GM12878 (cell line): ENCODE results near the gene NLGN3. TPM values are rescaled to one million over a fixed set of nuclear protein-coding genes. Genes with fewer than 3 reads are reported as not detected.

Experiments
- ATAC-seq: fragments of 200-7000 bp; cut with Tn5 transposase; 3 replicates; pipeline ENCODE4 v1.9.1; 2020; ENCODE audit warnings: mild to moderate bottlenecking, moderate library complexity
- BruUV-seq: library from RNA; stranded (reverse); fragments of 400-500 nt; replicated peaks from 2 replicates; lab custom pipeline; 2021; lab: Mats Ljungman, UMichigan
- CTCF ChIA-PET: fragments of 300-600 bp; sonication (Branson Sonifier 250); formaldehyde crosslinking; extraction: SDS; loops from one replicate; lab custom pipeline; 2021; ENCODE audit warnings: inconsistent platforms; lab: Yijun Ruan, JAX
- POLR2A ChIA-PET: fragments of 350-600 bp; formaldehyde crosslinking; extraction: SDS; loops from one replicate; lab custom pipeline; 2021; ENCODE audit warnings: inconsistent platforms; lab: Charles Lee
- RAD21 ChIA-PET: fragments of 300-600 bp; sonication (Branson Sonifier 250); formaldehyde crosslinking; loops from one replicate; lab custom pipeline; 2023; ENCODE audit warnings: antibody characterized with exemption; ENCODE audit not compliant: unreplicated experiment; lab: Charles Lee
- SMC1A ChIA-PET: fragments of 300-600 bp; sonication (Branson Sonifier 250); formaldehyde crosslinking; loops from one replicate; lab custom pipeline; 2023; ENCODE audit not compliant: unreplicated experiment, uncharacterized antibody; lab: Charles Lee
- DNase-seq: peaks from one replicate; pipeline ENCODE4 v3.0.0-alpha.2; 2011; ENCODE audit warnings: low read depth, low spot score
- FAIRE-seq: peaks from 3 replicates; lab custom pipeline; 2011; peaks lifted over from hg19 to GRCh38; lab: Jason Lieb, UNC
- H2AFZ ChIP-seq: 2 replicates; pipeline ENCODE4 v1.6.0; 2011; ENCODE audit warnings: low read depth, low read length, control low read depth; ENCODE audit not compliant: control insufficient read depth
- H3K27ac ChIP-seq: 2 replicates; pipeline ENCODE4 v1.5.1; 2011; ENCODE audit warnings: control low read depth; ENCODE audit not compliant: control insufficient read depth, insufficient read depth
- H3K27me3 ChIP-seq, 2 experiments: replicated peaks in 1 of 2; 2 replicates each; pipeline versions ENCODE4 v1.6.0 to v1.6.1; 2011; ENCODE audit warnings: low read length in 1 of 2; ENCODE audit not compliant: control insufficient read depth in 2 of 2, insufficient read depth in 2 of 2
- H3K36me3 ChIP-seq, 2 experiments: 2 replicates each; pipeline ENCODE4 v1.5.1; 2011; ENCODE audit warnings: low read length in 1 of 2; ENCODE audit not compliant: control insufficient read depth in 2 of 2, insufficient read depth in 2 of 2
- H3K4me1 ChIP-seq: 2 replicates; pipeline ENCODE4 v1.6.1; 2011; ENCODE audit warnings: mild to moderate bottlenecking, low read length, moderate library complexity, mixed read lengths; ENCODE audit not compliant: control insufficient read depth, insufficient read depth
- H3K4me2 ChIP-seq: 2 replicates; pipeline ENCODE4 v1.6.0; 2011; ENCODE audit warnings: control low read depth; ENCODE audit not compliant: control insufficient read depth, insufficient read depth
- H3K4me3 ChIP-seq: fragments of 200-600 bp; sonication (generic); 2 replicates; pipeline ENCODE4 v1.5.1; 2016
- H3K79me2 ChIP-seq: 2 replicates; pipeline ENCODE4 v1.6.0; 2011; ENCODE audit warnings: low read length; ENCODE audit not compliant: control insufficient read depth, insufficient read depth
- H3K9ac ChIP-seq: 2 replicates; pipeline ENCODE4 v1.8.0; 2011; ENCODE audit warnings: low read length, control low read depth, mixed read lengths; ENCODE audit not compliant: control insufficient read depth, insufficient read depth
- H3K9me3 ChIP-seq: replicated peaks from 3 replicates; pipeline ENCODE4 v1.5.1; 2011; ENCODE audit warnings: mild to moderate bottlenecking, low read length; ENCODE audit not compliant: control insufficient read depth, insufficient read depth
- H4K20me1 ChIP-seq: 2 replicates; pipeline ENCODE4 v1.6.0; 2011; ENCODE audit not compliant: control insufficient read depth, insufficient read depth
- CBX3 ChIP-seq: fragments of 200-600 bp; sonication (generic); IDR thresholded peaks from 2 replicates; pipeline ENCODE4 v1.6.1; 2016; ENCODE audit warnings: low read depth, borderline replicate concordance
- CEBPB ChIP-seq, 2 experiments: fragments of 150-350 bp in 1 of 2; IDR thresholded peaks; 2 replicates each; pipeline ENCODE4 v1.6.1; 2012 to 2014; ENCODE audit warnings: low read depth in 2 of 2, low read length in 2 of 2, borderline replicate concordance in 1 of 2, inconsistent platforms in 1 of 2
- CHD1 ChIP-seq: IDR thresholded peaks from 2 replicates; pipeline ENCODE4 v1.6.1; 2012; ENCODE audit warnings: low read depth, low read length, improper control_type of control experiment
- ETV6 ChIP-seq, 2 experiments: fragments of 450-650 bp in 1 of 2; IDR thresholded peaks in 1 of 2; conservative IDR thresholded peaks in 1 of 2; 2 replicates each; pipeline ENCODE4 v1.6.1; 2014; ENCODE audit warnings: antibody characterized with exemption in 1 of 2, borderline replicate concordance in 1 of 2, low read depth in 1 of 2, mild to moderate bottlenecking in 1 of 2, moderate library complexity in 1 of 2
- HDAC6 ChIP-seq: fragments of 200-600 bp; sonication (generic); IDR thresholded peaks from one replicate; pipeline ENCODE4 v1.8.0; 2017; ENCODE audit warnings: antibody characterized with exemption; ENCODE audit not compliant: unreplicated experiment
- NFYB ChIP-seq: IDR thresholded peaks from 2 replicates; pipeline ENCODE4 v1.6.1; 2011; ENCODE audit warnings: low read depth, mild to moderate bottlenecking, low read length, improper control_type of control experiment, moderate library complexity; ENCODE audit not compliant: insufficient read depth
- RCOR1 ChIP-seq: conservative IDR thresholded peaks from 2 replicates; pipeline ENCODE4 v1.6.1; 2012; ENCODE audit warnings: low read depth, low read length, improper control_type of control experiment
- SUZ12 ChIP-seq: fragments of 200-600 bp; sonication (generic); IDR thresholded peaks from one replicate; pipeline ENCODE4 v1.6.1; 2018; ENCODE audit warnings: antibody characterized with exemption, mild to moderate bottlenecking; ENCODE audit not compliant: unreplicated experiment
- TCF3 ChIP-seq: IDR thresholded peaks from 2 replicates; pipeline ENCODE4 v1.6.1; 2012; ENCODE audit warnings: low read depth, mild to moderate bottlenecking, low read length, borderline replicate concordance; ENCODE audit not compliant: insufficient read depth
- YY1 ChIP-seq: IDR thresholded peaks from 2 replicates; pipeline ENCODE4 v1.6.1; 2011; ENCODE audit warnings: low read depth, mild to moderate bottlenecking, low read length
- WGBS: methylation state at CpG from one replicate; pipeline ENCODE4 v1.1.6; 2016; ENCODE audit warnings: low lambda C conversion rate; ENCODE audit not compliant: insufficient replicate concordance, insufficient coverage; ENCODE audit errors: missing lambda C conversion rate; 5-methylcytosine and 5-hydroxymethylcytosine counted together
- in situ Hi-C: fragments of 300-500 bp; cut with MboI; formaldehyde crosslinking; loops from 9 replicates; pipeline ENCODE4 v1.14.3; 2018; ENCODE audit warnings: mixed read lengths
- intact Hi-C: fragments of 100-400 bp; cut with micrococcal nuclease; formaldehyde crosslinking; loops from one replicate; pipeline ENCODE4 v1.14.2; 2022; ENCODE audit not compliant: unreplicated experiment
- polyA plus RNA-seq, 11 experiments: library from polyadenylated mRNA; depleted of rRNA in 4 of 11; unstranded in 6 of 11; stranded (reverse) in 5 of 11; fragments of >200 nt; fragmentation: Nextera tagmentation in 4 of 11; fragmentation: Illumina TruSeq in 1 of 11; extraction: Ambion mirVana in 4 of 11; extraction: Trizol in 1 of 11; gene quantifications; 1 replicate in 1 of 11; 2 replicates in 10 of 11; pipeline versions ENCODE4 v1.2.1 to v1.2.3, GENCODE V29; 2011 to 2016; ENCODE audit warnings: inconsistent platforms in 2 of 11, missing spikeins in 2 of 11, low read depth in 1 of 11
- total RNA-seq, 4 experiments: library from RNA; depleted of rRNA in 3 of 4; stranded (reverse); fragments of >200 nt in 3 of 4; fragmentation: Illumina TruSeq in 1 of 4; extraction: Trizol in 1 of 4; gene quantifications; 2 replicates each; pipeline versions ENCODE4 v1.2.1 to v1.2.3, GENCODE V29; 2013 to 2021
- TF ChIP-seq, protein P1 (sequence below): IDR thresholded peaks from 2 replicates; pipeline ENCODE4 v1.6.1; 2012; ENCODE audit warnings: low read depth, low read length, improper control_type of control experiment

NLGN3 gene
- total and polyA plus RNA-seq, 10 of the 15 experiments (the other 5 are each of a cell fraction or from before 2014, with no cell fraction given) = 0.07 to 0.73 (median 0.28) TPM

DNA sequence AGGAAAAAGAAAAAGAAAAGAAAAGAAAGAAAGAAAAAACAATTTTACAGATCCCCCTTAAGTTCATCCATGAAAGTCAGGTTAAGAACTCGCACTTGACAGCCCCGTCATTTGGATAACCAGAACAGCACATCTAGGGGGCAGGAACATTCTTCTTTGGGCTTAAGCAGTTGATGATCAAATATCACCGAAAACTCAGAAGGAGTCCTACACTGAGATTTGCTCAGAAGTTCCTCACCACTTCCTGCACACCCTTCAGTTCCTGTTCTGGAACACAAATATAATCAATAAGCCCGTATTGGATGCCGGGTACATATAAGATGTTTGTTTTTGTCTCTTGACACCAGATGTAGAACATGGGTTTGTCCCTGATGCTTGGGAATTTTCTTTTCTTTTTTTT, 14.7 kb downstream of the NLGN3 start:
- H3K9ac ChIP-seq = no peak overlapping the region
- DNase-seq (no peak), FAIRE-seq (no peak), ATAC-seq (no peak)
- RAD21 ChIA-PET = no interaction called here
- H3K9me3 ChIP-seq = no peaks in the 10 kb centered on the region
- no peaks in the 10 kb centered on the region for H3K27me3 ChIP-seq
- no peak for TF ChIP-seq CEBPB (IDR thresholded peaks at IDR 0.05; ENCODE audit: borderline replicate concordance in 1 of 2, low read depth in 2 of 2, low read length in 2 of 2)
- TF ChIP-seq ETV6 (conservative IDR thresholded peaks at IDR 0.05 in 1 of 2, IDR thresholded peaks at IDR 0.05 in 1 of 2; ENCODE audit: borderline replicate concordance in 1 of 2, low read depth in 1 of 2) = no peak
- TF ChIP-seq TCF3 = no peak
- no peak for TF ChIP-seq CHD1
- no peak for TF ChIP-seq YY1
- TF ChIP-seq CBX3 = no peak
- TF ChIP-seq, protein P1, sequence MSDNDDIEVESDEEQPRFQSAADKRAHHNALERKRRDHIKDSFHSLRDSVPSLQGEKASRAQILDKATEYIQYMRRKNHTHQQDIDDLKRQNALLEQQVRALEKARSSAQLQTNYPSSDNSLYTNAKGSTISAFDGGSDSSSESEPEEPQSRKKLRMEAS = no peak
- TF ChIP-seq HDAC6 = no peak
- no peak for TF ChIP-seq SUZ12
- TF ChIP-seq NFYB = no peak
- no peak for TF ChIP-seq RCOR1
- POLR2A ChIA-PET = interaction anchor here (0.7 kb wide), 1 partner anchor 23 kb away, joined by 3 read pairs; no protein-coding TSS in a partner anchor
- H3K4me3 ChIP-seq = no peak overlapping the region
- CTCF ChIA-PET = interaction anchor here (1.0 kb wide), 1 partner anchor 20 kb away, joined by 3 read pairs; no protein-coding TSS in a partner anchor
- H3K79me2 ChIP-seq = no peaks in the 10 kb centered on the region
- SMC1A ChIA-PET = no interaction called here
- no TSS peak for BruUV-seq
- H3K27ac ChIP-seq = no peak overlapping the region
- no peaks in the 10 kb centered on the region for H3K4me1 ChIP-seq
- 34% methylated on average over 5 of the region's 5 CpGs for WGBS
- no peaks in the 10 kb centered on the region; a peak in 2 of 4 replicates for H3K36me3 ChIP-seq
- H4K20me1 ChIP-seq = no peaks in the 10 kb centered on the region
- no peak overlapping the region for H3K4me2 ChIP-seq
- H2AFZ ChIP-seq = no peak overlapping the region
- intact Hi-C loops = no loop called here
- in situ Hi-C loops = no loop called here
